Measurements from ENCODE around the gene KHK. TPM values are rescaled to one million over a fixed set of nuclear protein-coding genes. Genes with fewer than 3 reads are reported as not detected.

KHK gene
- total RNA-seq, 1 donor, result 0.36 TPM

- peak overlapping the region; percentile 17 for H3K27ac ChIP-seq (ENCODE audit: low read depth, low read length)
- peaks cover 19% of the 10 kb centered on the region for H3K4me1 ChIP-seq (ENCODE audit: insufficient read depth, low read length)
- TF ChIP-seq CTCF (IDR thresholded peaks at IDR 0.05; ENCODE audit: extremely low read depth, low read depth, low read length), result no peak
- H3K4me3 ChIP-seq (ENCODE audit: insufficient read depth, low read length), result peak overlapping the region; percentile 73
- H3K4me2 ChIP-seq (ENCODE audit: insufficient read depth, low read length), result peak overlapping the region; percentile 79
- H4K20me1 ChIP-seq (ENCODE audit: insufficient read depth, low read length), result peaks cover 29% of the 10 kb centered on the region
- peaks cover 27% of the 10 kb centered on the region for H3K36me3 ChIP-seq (ENCODE audit: insufficient read depth, low read length)
- H3K9me3 ChIP-seq (ENCODE audit: low read depth, low read length), result no peaks in the 10 kb centered on the region
- H2AFZ ChIP-seq (ENCODE audit: low read length), result no peak overlapping the region
- H3K79me2 ChIP-seq (ENCODE audit: insufficient read depth, low read length), result peaks cover 19% of the 10 kb centered on the region
- H3K27me3 ChIP-seq (ENCODE audit: insufficient read depth, low read length), result no peaks in the 10 kb centered on the region
- peak; percentile 81 for DNase-seq (ENCODE audit: insufficient read length, low spot score, missing footprints)
Observed at GRCh38 chr2:27085062-27085672, 1.4 kb upstream of the KHK start.

- H2AFZ ChIP-seq (ENCODE audit: low read length), result no peak overlapping the region
- peak overlapping the region; percentile 17 for H3K27ac ChIP-seq (ENCODE audit: low read depth, low read length)
- H3K4me3 ChIP-seq (ENCODE audit: insufficient read depth, low read length), result peak overlapping the region; percentile 73
- peak; percentile 49 for TF ChIP-seq CTCF (IDR thresholded peaks at IDR 0.05; ENCODE audit: extremely low read depth, low read depth, low read length)
- H3K79me2 ChIP-seq (ENCODE audit: insufficient read depth, low read length), result peaks cover 14% of the 10 kb centered on the region
- H3K4me1 ChIP-seq (ENCODE audit: insufficient read depth, low read length), result peaks cover 14% of the 10 kb centered on the region
- no peaks in the 10 kb centered on the region for H3K9me3 ChIP-seq (ENCODE audit: low read depth, low read length)
- DNase-seq (ENCODE audit: insufficient read length, low spot score, missing footprints), result peak; percentile 95
- H4K20me1 ChIP-seq (ENCODE audit: insufficient read depth, low read length), result peaks cover 27% of the 10 kb centered on the region
- H3K4me2 ChIP-seq (ENCODE audit: insufficient read depth, low read length), result peak overlapping the region; percentile 79
- H3K27me3 ChIP-seq (ENCODE audit: insufficient read depth, low read length), result no peaks in the 10 kb centered on the region
- peaks cover 27% of the 10 kb centered on the region for H3K36me3 ChIP-seq (ENCODE audit: insufficient read depth, low read length)
Observed at GRCh38 chr2:27085673-27086089, 891 bp upstream of the KHK start.

GRCh38 chr2:27086090-27086723 lies 365 bp upstream of the KHK start:
- TF ChIP-seq CTCF (IDR thresholded peaks at IDR 0.05; ENCODE audit: extremely low read depth, low read depth, low read length), result peak; percentile 56
- peak overlapping the region; percentile 79 for H3K4me2 ChIP-seq (ENCODE audit: insufficient read depth, low read length)
- H3K4me3 ChIP-seq (ENCODE audit: insufficient read depth, low read length), result peak overlapping the region; percentile 73
- peaks cover 26% of the 10 kb centered on the region for H4K20me1 ChIP-seq (ENCODE audit: insufficient read depth, low read length)
- no peak overlapping the region for H3K27ac ChIP-seq (ENCODE audit: low read depth, low read length)
- H3K36me3 ChIP-seq (ENCODE audit: insufficient read depth, low read length), result peaks cover 27% of the 10 kb centered on the region
- peaks cover 9% of the 10 kb centered on the region for H3K4me1 ChIP-seq (ENCODE audit: insufficient read depth, low read length)
- H2AFZ ChIP-seq (ENCODE audit: low read length), result no peak overlapping the region
- H3K79me2 ChIP-seq (ENCODE audit: insufficient read depth, low read length), result peaks cover 9% of the 10 kb centered on the region
- peak; percentile 100 for DNase-seq (ENCODE audit: insufficient read length, low spot score, missing footprints)
- no peaks in the 10 kb centered on the region for H3K27me3 ChIP-seq (ENCODE audit: insufficient read depth, low read length)
- H3K9me3 ChIP-seq (ENCODE audit: low read depth, low read length), result no peaks in the 10 kb centered on the region

GRCh38 chr2:27087823-27088410 lies 1.3 kb downstream of the KHK start:
- H3K27ac ChIP-seq (ENCODE audit: low read depth, low read length), result no peak overlapping the region
- TF ChIP-seq CTCF (IDR thresholded peaks at IDR 0.05; ENCODE audit: extremely low read depth, low read depth, low read length), result no peak

More at GRCh38 chr2:27087823-27088410, 1.3 kb downstream of the KHK start:
- H2AFZ ChIP-seq (ENCODE audit: low read length), result no peak overlapping the region
- H3K9me3 ChIP-seq (ENCODE audit: low read depth, low read length), result no peaks in the 10 kb centered on the region
- no peak overlapping the region for H3K4me3 ChIP-seq (ENCODE audit: insufficient read depth, low read length)
- DNase-seq (ENCODE audit: insufficient read length, low spot score, missing footprints), result no peak
- H3K36me3 ChIP-seq (ENCODE audit: insufficient read depth, low read length), result peaks cover 12% of the 10 kb centered on the region
- H4K20me1 ChIP-seq (ENCODE audit: insufficient read depth, low read length), result peaks cover 10% of the 10 kb centered on the region
- peaks cover 4% of the 10 kb centered on the region for H3K4me1 ChIP-seq (ENCODE audit: insufficient read depth, low read length)
- H3K27me3 ChIP-seq (ENCODE audit: insufficient read depth, low read length), result no peaks in the 10 kb centered on the region
- H3K79me2 ChIP-seq (ENCODE audit: insufficient read depth, low read length), result no peaks in the 10 kb centered on the region
- H3K4me2 ChIP-seq (ENCODE audit: insufficient read depth, low read length), result no peak overlapping the region

Measured in osteoblast (primary cell).